Hematopoietic multipotent progenitor cell treated with erythropoietin and hydrocortisone succinate and interleukin-3 and kit ligand, for 15 days (in vitro differentiated cells): ENCODE results near the gene CDIP1.
A peak's percentile ranks its signal among the peaks of the same experiment; 100 is the strongest.
"Not testable (repeated sequence)": the region's sequence is repeated elsewhere in the genome, so short reads cannot be mapped to it uniquely, and the experiment has no call there.

Experiments used
- DNase-seq: peaks from one replicate; pipeline ENCODE4 v3.0.0-alpha.2; 2015; ENCODE audit warnings: low spot score

CDIP1 gene

DNA sequence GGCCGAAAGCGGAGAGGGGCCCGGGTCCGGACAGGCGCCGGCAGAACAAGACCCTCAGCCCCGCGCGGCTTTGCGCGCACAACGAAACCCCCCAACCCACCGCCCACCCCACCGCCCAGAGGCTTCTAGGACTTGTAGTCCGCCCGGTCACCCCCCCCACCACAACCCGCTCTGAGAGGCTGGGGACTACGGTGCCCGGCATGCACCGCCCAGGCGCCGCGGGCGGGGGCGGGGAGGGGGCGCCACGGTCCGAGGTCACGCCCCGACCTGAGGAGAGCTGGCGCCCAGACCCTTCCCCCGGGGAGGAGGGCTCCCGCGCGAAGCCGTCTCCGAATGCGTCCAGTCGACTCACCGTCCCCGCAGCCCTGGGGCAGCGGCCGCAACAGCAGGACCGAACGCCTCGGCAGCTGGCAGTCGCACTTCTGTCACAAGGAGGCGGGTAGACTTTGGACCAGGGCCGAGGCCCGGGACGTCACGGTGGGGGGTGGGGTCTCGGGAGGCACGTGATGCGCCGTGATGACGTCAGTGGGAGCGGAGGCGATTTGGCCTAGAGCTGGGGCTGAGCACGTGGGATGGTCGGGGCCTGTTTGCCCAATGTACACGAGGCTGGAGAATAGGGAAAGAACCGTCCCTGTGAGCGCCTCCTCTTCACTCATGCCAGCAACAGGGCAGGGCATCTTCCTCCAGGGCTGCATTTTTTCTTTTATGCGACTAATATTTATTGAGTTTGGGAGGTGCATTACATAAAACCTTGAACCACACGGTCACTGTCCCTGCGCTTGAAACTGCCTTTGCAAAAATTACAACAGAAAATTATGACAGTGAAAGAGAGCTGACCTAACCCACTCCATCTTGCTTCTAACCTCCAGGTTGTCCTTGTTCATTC lies at the start of gene CDIP1:
Gene CDIP1, minus strand, starts transcription at position 424 of the 886 bp plus-strand sequence. CDS start 24,643 bp downstream, outside the sequence.
- peak; percentile 78 for DNase-seq

- no peak for DNase-seq
Measured at GRCh38 chr16:4586291-4586690, 47.7 kb upstream of the CDIP1 start.

- DNase-seq: no peak
Measured at GRCh38 chr16:4583906-4584305, 45.3 kb upstream of the CDIP1 start.

- no peak for DNase-seq
Measured at GRCh38 chr16:4580250-4580649, 41.7 kb upstream of the CDIP1 start.

- no peak for DNase-seq
Measured at GRCh38 chr16:4578961-4579530, 40.5 kb upstream of the CDIP1 start.

DNA sequence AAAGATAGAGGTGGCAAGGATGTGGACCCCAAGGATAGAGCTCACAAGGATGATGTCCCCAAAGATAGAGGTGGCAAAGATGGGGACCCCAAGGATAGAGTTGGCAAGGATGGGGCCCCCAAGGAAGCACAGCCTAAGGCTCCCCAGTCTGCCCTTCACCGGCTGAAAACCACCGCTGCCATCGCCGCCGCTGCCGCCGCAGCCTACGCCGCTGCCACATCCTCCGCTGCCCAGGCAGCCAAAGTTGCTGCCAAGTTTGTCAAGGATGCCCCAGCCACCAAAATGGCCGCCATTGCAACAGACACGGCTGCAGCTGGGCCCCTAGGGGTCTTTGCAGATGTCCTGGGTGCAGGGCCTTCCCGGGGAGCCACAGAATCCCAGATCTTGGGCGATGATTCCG lies 37.4 kb upstream of the CDIP1 start:
- DNase-seq: no peak

GRCh38 chr16:4574919-4575705 lies 36.5 kb upstream of the CDIP1 start:
- no peak for DNase-seq

DNA sequence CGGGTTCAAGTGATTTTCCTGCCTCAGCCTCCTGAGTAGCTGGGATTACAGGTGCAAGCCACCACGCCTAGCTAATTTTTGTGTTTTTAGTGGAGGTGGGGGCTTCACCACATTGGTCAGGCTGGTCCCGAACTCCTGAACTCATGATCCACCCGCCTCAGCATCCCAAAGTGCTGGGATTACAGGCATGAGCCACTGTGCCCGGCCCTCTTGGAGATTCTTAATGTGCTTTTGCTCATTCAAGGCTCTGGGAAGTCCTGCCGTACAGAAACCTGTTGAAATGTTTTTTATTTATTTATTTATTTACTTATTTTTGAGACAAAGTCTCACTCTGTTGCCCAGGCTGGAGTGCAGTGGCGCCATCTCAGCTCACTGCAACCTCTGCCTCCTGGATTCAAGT lies 35.4 kb upstream of the CDIP1 start:
- not testable (repeated sequence) for DNase-seq

- no peak for DNase-seq
Measured at GRCh38 chr16:4572715-4573114, 34.1 kb upstream of the CDIP1 start.

- no peak for DNase-seq
Measured at GRCh38 chr16:4570688-4571321, 32.2 kb upstream of the CDIP1 start.

GRCh38 chr16:4570086-4570485 lies 31.5 kb upstream of the CDIP1 start:
- DNase-seq: no peak

- no peak for DNase-seq
Measured at GRCh38 chr16:4566144-4566543, 27.6 kb upstream of the CDIP1 start.

DNA sequence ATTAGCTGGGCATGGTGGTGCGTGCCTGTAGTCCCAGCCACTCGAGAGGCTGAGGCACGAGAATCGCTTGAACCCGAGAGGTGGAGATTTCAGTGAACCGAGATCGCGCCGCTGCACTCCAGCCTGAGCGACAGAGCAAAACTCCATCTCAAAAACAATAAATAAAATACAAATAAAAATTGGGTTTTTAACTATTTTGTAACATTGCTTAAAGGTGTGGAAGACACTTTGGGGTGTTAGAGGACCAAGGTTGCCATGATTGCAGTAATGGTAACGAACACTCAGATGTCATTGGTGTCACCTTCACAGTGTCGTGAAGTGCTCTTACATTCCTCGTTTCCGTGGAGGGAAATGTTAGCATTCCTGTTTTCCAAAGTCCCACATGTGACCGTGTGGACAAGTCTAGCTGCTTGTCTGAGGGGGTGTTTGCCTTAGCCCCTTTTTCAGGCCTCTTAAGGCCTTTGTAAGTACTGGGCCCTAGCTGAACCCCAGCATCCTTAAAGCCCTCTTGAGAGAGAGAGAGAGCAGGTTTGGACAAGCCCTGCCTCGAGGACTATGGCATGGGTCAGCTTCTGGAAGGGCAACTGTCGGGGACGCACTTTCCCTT lies 26.2 kb upstream of the CDIP1 start:
- DNase-seq: no peak

GRCh38 chr16:4561596-4561995 lies 23.0 kb upstream of the CDIP1 start:
- no peak for DNase-seq

- no peak for DNase-seq
Measured at GRCh38 chr16:4557973-4558372, 19.4 kb upstream of the CDIP1 start.

GRCh38 chr16:4556580-4556979 lies 18.0 kb upstream of the CDIP1 start:
- DNase-seq: no peak

- DNase-seq: no peak
Measured at GRCh38 chr16:4556112-4556511, 17.5 kb upstream of the CDIP1 start, which contains the start of gene C16orf96. TSS of gene C16orf96 (plus strand) at chr16:4556340. CDS start at chr16:4556490, 150 bp downstream.

- DNase-seq: no peak
Measured at GRCh38 chr16:4552541-4552940, 14.0 kb upstream of the CDIP1 start.

DNA sequence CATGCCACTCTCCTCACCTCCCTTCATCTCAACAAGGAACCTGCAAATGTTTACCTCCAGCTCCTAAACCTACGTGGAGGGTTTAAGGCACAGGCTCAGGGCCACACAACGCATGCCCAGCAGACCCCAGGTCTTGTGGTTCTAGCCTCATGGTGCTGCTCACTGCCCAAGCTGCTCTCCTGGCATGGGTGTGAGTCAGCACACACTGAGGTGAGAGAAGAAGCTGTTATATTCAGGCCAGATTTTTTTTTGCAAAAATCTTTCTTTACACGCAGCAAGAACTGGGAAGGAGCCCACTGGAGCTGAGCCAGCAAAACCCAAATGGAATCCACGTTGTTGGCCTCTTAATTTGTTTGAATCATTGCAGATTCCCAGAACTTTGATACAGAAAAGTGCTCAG lies 12.0 kb upstream of the CDIP1 start:
- no peak for DNase-seq

DNA sequence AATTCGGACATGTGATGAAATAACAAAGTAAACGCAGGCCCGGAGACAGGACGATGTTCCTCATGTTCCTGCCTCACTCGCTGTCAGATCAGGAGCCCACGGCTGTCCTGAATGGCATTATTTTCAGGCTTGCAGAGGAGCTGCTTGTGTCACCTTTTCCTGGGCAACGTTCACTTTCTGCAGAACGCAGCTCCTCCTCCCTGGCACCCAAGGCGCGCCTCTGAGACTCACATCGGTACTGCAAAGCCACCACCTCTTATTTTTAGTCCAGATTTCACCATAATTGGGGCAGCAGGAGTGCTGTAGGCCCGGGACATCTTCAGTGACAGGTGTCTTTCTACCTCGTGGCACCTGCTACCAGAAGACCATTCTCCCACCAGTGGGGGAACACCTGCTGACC lies 9.6 kb upstream of the CDIP1 start:
- DNase-seq: no peak

DNA sequence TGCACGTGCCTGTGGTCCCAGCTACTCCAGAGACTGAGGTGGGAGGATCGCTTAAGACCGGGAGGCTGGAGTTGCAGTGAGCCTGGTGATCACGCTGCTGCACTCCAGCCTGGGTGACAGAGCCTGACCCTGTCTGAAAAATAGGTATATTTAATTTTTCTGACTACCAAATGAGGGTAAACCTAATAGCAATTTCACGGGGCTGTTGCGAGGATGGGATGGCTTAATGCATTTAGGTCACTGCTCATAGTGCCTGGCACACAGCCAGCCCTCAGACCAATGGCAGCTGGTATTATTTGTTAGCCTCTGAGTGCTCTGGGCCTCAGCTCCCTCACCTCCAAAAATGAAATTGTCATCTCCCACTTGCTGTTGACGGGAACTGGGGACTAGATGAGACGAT lies 5.9 kb upstream of the CDIP1 start:
- DNase-seq: no peak
